SW480 (cell line): ENCODE measurements around the gene FUBP3.
"Not testable (repeated sequence)": the region's sequence is repeated elsewhere in the genome, so short reads cannot be mapped to it uniquely, and the experiment has no call there.

ENCODE experiments used
- DNase-seq: peaks from one replicate; pipeline ENCODE4 v3.0.0-alpha.2; 2016; ENCODE audit warnings: low spot score

FUBP3 gene

DNA sequence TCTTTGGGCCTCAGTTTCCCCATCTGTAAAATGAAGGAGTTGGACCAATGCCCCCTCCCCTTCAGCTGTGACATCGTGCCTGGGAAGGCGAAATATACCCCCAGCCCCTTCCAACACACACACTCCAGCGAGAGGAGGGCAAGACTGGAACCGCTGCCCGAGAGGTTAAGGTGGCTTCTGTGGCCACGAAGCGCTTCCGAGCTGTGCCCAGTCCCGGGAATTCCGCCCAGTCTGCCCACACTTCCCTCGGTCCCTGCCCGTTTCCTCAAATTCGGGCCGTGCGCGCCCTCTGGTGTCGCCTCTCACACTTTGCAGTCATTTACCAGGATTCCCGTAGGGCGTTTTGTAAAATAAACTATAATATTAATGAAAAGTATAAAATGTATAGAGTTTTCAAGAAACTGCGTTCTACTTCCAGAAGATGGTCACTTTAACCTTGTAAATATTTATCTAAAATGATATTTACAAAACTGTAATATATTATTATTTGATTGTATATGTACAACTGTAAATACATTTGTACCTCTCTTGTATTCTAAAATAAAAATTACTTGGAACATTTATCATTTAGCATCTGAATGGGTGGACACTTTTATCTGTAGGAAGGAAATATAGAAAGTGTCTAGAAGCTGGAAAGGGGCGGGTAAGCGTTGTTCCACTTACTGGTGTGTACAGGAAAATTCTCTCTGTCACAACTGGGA is 103.2 kb downstream of the FUBP3 start:
- peak; percentile 90 for DNase-seq

DNA sequence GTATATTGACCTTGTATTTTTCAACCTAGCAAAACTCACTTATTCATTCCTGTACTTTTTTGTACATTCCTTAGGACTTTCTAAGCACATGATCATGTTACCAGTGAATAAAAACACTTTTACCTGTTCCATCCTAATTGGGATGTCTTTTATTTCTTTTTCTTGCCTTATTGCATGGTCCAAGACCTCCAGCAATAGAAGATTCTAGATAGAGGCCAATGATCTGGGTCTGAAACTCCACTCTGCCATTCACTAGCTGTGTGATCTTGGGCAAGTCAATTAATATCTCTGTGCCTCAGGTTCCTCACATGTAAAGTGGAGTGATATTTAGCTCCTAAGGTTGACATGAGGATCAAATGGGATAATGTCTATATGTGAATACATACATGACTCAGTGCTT is 105.7 kb downstream of the FUBP3 start:
- DNase-seq: no peak

DNA sequence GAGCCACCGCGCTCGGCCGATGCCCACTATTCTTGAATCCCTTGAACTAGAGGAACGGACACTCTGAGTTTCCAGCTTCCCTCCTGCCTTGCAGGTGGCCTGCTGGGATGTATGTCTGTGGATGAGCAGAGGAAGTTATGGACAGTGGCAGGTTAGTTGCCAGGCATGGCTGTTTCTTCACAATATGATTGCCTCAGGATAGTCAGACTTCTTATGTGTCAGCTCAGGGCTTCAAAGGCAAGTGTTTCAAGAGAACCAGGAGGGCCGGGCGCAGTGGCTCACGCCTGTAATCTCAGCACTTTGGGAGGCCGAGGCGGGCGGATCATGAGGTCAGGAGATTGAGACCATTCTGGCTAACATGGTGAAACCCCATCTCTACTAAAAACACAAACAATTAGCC is 106.6 kb downstream of the FUBP3 start:
- not testable (repeated sequence) for DNase-seq

DNA sequence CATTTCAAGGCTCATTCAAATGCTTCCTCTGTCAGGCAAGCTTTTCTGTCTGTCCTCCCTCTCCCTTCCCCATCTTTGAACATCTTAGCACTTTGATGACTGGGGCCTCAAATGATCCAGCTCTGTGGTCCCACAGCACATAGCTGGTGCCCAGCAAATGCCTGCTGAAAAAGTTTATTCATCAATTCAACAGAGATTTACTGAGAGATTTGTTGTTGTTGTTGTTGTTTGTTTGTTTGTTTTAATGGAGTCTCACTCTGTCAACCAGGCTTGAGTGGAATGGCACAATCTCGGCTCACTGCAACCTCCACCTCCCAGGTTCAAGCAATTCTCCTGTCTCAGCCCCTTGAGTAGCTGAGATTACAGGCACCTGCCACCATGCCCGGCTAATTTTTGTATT is 108.2 kb downstream of the FUBP3 start:
- no peak for DNase-seq
